Caco-2 (cell line): Measurements from ENCODE around the gene SCML2. TPM values are rescaled to one million over a fixed set of nuclear protein-coding genes. Genes with fewer than 3 reads are reported as not detected.

ENCODE experiments used
- BruUV-seq: library from RNA; stranded (reverse); fragments of 400-500 nt; replicated peaks from 2 replicates; lab custom pipeline; 2021; lab: Mats Ljungman, UMichigan
- CTCF ChIA-PET: fragments of 300-600 bp; sonication (Branson Sonifier 250); formaldehyde crosslinking; loops from one replicate; lab custom pipeline; 2022; ENCODE audit warnings: antibody characterized with exemption; lab: Charles Lee
- POLR2A ChIA-PET: fragments of 300-600 bp; sonication (Branson Sonifier 250); formaldehyde crosslinking; loops from one replicate; lab custom pipeline; 2022; ENCODE audit warnings: antibody characterized with exemption; lab: Charles Lee
- DNase-seq, 2 experiments: peaks; one replicate each; pipeline versions ENCODE4 v3.0.0 to v3.0.0-alpha.2; 2020 to 2022
- H3K27me3 ChIP-seq: replicated peaks from 2 replicates; pipeline ENCODE4 v1.6.0; 2011; ENCODE audit warnings: low read length; ENCODE audit not compliant: control insufficient read depth, insufficient read depth
- H3K36me3 ChIP-seq: 2 replicates; pipeline ENCODE4 v1.5.1; 2011; ENCODE audit warnings: low read length; ENCODE audit not compliant: control insufficient read depth, insufficient read depth
- H3K4me1 ChIP-seq: fragments of 250-450 bp; sonication (Bioruptor Pico); 2 replicates; pipeline ENCODE4 v1.5.1; 2020; ENCODE audit warnings: mild to moderate bottlenecking
- H3K4me3 ChIP-seq: 2 replicates; pipeline ENCODE4 v1.5.1; 2011; ENCODE audit warnings: low read depth, mild to moderate bottlenecking, control low read depth, low read length
- H3K9me3 ChIP-seq: fragments of 250-450 bp; sonication (Bioruptor Pico); 2 replicates; pipeline ENCODE4 v1.5.1; 2020; ENCODE audit warnings: mild to moderate bottlenecking, moderate library complexity
- H3K27ac Mint-ChIP-seq: one replicate; pipeline ENCODE4 v1.8.0; 2022; ENCODE audit warnings: mixed read lengths; ENCODE audit not compliant: unreplicated experiment
- H3K27me3 Mint-ChIP-seq: one replicate; pipeline ENCODE4 v1.8.0; 2022; ENCODE audit warnings: mixed read lengths; ENCODE audit not compliant: insufficient read depth, unreplicated experiment
- H3K36me3 Mint-ChIP-seq: one replicate; pipeline ENCODE4 v1.8.0; 2022; ENCODE audit warnings: mild to moderate bottlenecking, mixed read lengths; ENCODE audit not compliant: insufficient read depth, unreplicated experiment
- H3K4me1 Mint-ChIP-seq: one replicate; pipeline ENCODE4 v1.8.0; 2022; ENCODE audit warnings: low read depth, mixed read lengths; ENCODE audit not compliant: unreplicated experiment
- H3K4me3 Mint-ChIP-seq: one replicate; pipeline ENCODE4 v1.8.0; 2022; ENCODE audit warnings: mild to moderate bottlenecking, moderate library complexity, mixed read lengths; ENCODE audit not compliant: unreplicated experiment
- H3K9me3 Mint-ChIP-seq: one replicate; pipeline ENCODE4 v1.8.0; 2022; ENCODE audit warnings: mixed read lengths; ENCODE audit not compliant: unreplicated experiment
- intact Hi-C: fragments of 100-400 bp; cut with micrococcal nuclease; formaldehyde crosslinking; loops from one replicate; pipeline ENCODE4 v1.10.0; 2022; ENCODE audit not compliant: unreplicated experiment
- total RNA-seq: library from RNA; stranded (reverse); gene quantifications from 2 replicates; pipeline ENCODE4 v1.2.3, GENCODE V29; 2022
- TF ChIP-seq, protein P1 (sequence below), 2 experiments: fragments of 200-600 bp in 1 of 2; IDR thresholded peaks; 1 replicate in 1 of 2; 2 replicates in 1 of 2; pipeline versions ENCODE4 v1.5.1 to v1.8.0; 2011 to 2022; ENCODE audit warnings: antibody characterized with exemption in 1 of 2, control low read depth in 1 of 2, inconsistent platforms in 1 of 2, low read depth in 1 of 2, low read length in 1 of 2, mild to moderate bottlenecking in 1 of 2, moderate library complexity in 1 of 2; ENCODE audit not compliant: insufficient read depth in 1 of 2, severe bottlenecking in 1 of 2, unreplicated experiment in 1 of 2

SCML2 gene
- total RNA-seq, 1 experiment from 2014 or later, result 13.8 TPM

DNA sequence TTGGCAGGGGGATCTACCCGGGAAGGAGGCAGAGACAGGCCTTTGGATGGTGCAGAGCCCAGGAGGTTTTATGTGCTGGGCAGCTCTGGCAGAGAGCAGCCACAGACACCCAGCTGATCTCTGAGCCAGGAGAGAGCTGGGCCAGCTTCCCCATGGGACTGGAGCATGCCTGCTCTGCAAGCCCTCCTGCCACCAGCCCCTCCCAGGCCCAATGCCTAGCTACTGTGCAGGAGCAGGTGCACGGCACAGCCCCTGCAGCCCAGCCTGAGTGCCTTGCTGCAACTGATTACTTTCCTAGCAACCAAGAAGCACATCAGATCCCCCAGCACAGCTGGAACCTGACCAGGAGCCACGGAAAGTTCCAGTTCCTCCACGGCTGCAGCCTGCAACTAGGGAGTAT is 76.0 kb downstream of the SCML2 start:
- TF ChIP-seq, protein P1, sequence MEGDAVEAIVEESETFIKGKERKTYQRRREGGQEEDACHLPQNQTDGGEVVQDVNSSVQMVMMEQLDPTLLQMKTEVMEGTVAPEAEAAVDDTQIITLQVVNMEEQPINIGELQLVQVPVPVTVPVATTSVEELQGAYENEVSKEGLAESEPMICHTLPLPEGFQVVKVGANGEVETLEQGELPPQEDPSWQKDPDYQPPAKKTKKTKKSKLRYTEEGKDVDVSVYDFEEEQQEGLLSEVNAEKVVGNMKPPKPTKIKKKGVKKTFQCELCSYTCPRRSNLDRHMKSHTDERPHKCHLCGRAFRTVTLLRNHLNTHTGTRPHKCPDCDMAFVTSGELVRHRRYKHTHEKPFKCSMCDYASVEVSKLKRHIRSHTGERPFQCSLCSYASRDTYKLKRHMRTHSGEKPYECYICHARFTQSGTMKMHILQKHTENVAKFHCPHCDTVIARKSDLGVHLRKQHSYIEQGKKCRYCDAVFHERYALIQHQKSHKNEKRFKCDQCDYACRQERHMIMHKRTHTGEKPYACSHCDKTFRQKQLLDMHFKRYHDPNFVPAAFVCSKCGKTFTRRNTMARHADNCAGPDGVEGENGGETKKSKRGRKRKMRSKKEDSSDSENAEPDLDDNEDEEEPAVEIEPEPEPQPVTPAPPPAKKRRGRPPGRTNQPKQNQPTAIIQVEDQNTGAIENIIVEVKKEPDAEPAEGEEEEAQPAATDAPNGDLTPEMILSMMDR (IDR thresholded peaks at IDR 0.05; ENCODE audit: insufficient read depth in 1 of 2, low read depth in 1 of 2, low read length in 1 of 2, severe bottlenecking in 1 of 2, unreplicated experiment in 1 of 2), result no peak
- intact Hi-C loops, result no loop called here
- no peak for DNase-seq
- Histone ChIP-seq H3K27me3 (no peaks in the 10 kb centered on the region), H3K4me1 (no peaks in the 10 kb centered on the region), H3K36me3 (no peaks in the 10 kb centered on the region), H3K9me3 (no peaks in the 10 kb centered on the region), H3K4me3 (no peak overlapping the region)
- no TSS peak for BruUV-seq
- H3K27ac Mint-ChIP-seq, result no peak overlapping the region
- no peak overlapping the region for H3K4me3 Mint-ChIP-seq
- CTCF ChIA-PET, result no interaction called here
- no peaks in the 10 kb centered on the region for H3K4me1 Mint-ChIP-seq
- no peaks in the 10 kb centered on the region for H3K9me3 Mint-ChIP-seq
- H3K36me3 Mint-ChIP-seq, result no peaks in the 10 kb centered on the region
- no peaks in the 10 kb centered on the region for H3K27me3 Mint-ChIP-seq
- POLR2A ChIA-PET, result no interaction called here

GRCh38 chrX:18272222-18272621 is 82.3 kb downstream of the SCML2 start:
- Histone ChIP-seq H3K4me1 (no peaks in the 10 kb centered on the region), H3K36me3 (no peaks in the 10 kb centered on the region), H3K4me3 (no peak overlapping the region), H3K27me3 (no peaks in the 10 kb centered on the region), H3K9me3 (no peaks in the 10 kb centered on the region)
- H3K9me3 Mint-ChIP-seq, result no peaks in the 10 kb centered on the region
- ChIA-PET POLR2A (no interaction called here), CTCF (no interaction called here)
- no peaks in the 10 kb centered on the region for H3K36me3 Mint-ChIP-seq
- H3K27me3 Mint-ChIP-seq, result no peaks in the 10 kb centered on the region
- no peak overlapping the region for H3K27ac Mint-ChIP-seq
- DNase-seq, result no peak
- intact Hi-C loops, result no loop called here
- peaks cover 5% of the 10 kb centered on the region for H3K4me1 Mint-ChIP-seq
- no peak overlapping the region for H3K4me3 Mint-ChIP-seq
- TF ChIP-seq, protein P1 (IDR thresholded peaks at IDR 0.05; ENCODE audit: insufficient read depth in 1 of 2, low read depth in 1 of 2, low read length in 1 of 2, severe bottlenecking in 1 of 2, unreplicated experiment in 1 of 2), result no peak
- BruUV-seq, result no TSS peak

GRCh38 chrX:18271725-18272124 is 82.8 kb downstream of the SCML2 start:
- ChIA-PET POLR2A (no interaction called here), CTCF (no interaction called here)
- no TSS peak for BruUV-seq
- no peaks in the 10 kb centered on the region for H3K27me3 ChIP-seq
- Mint-ChIP-seq H3K9me3 (no peaks in the 10 kb centered on the region), H3K4me3 (no peak overlapping the region), H3K27me3 (no peaks in the 10 kb centered on the region), H3K4me1 (peaks cover 5% of the 10 kb centered on the region), H3K27ac (no peak overlapping the region), H3K36me3 (no peaks in the 10 kb centered on the region)
- H3K4me1 ChIP-seq, result no peaks in the 10 kb centered on the region
- H3K9me3 ChIP-seq, result no peaks in the 10 kb centered on the region
- H3K4me3 ChIP-seq, result no peak overlapping the region
- TF ChIP-seq, protein P1 (IDR thresholded peaks at IDR 0.05; ENCODE audit: insufficient read depth in 1 of 2, low read depth in 1 of 2, low read length in 1 of 2, severe bottlenecking in 1 of 2, unreplicated experiment in 1 of 2), result no peak
- DNase-seq, result no peak
- intact Hi-C loops, result no loop called here
- no peaks in the 10 kb centered on the region for H3K36me3 ChIP-seq
